HUES64 (cell line): Measurements from ENCODE around the gene SMYD4.
"Not testable (repeated sequence)": the region's sequence is repeated elsewhere in the genome, so short reads cannot be mapped to it uniquely, and the experiment has no call there.

Experiments
- H3K27ac ChIP-seq: 2 replicates; pipeline ENCODE4 v1.7.0; 2013; ENCODE audit warnings: low read depth, low read length, inconsistent platforms
- H3K27me3 ChIP-seq: 2 replicates; pipeline ENCODE4 v1.6.1; 2013; ENCODE audit warnings: mild to moderate bottlenecking, low read length; ENCODE audit not compliant: insufficient read depth
- H3K36me3 ChIP-seq: 2 replicates; pipeline ENCODE4 v1.6.1; 2013; ENCODE audit warnings: mild to moderate bottlenecking, low read length; ENCODE audit not compliant: insufficient read depth
- H3K4me1 ChIP-seq: 2 replicates; pipeline ENCODE4 v1.6.1; 2013; ENCODE audit warnings: mild to moderate bottlenecking, low read length, moderate library complexity; ENCODE audit not compliant: insufficient read depth
- H3K4me3 ChIP-seq: 2 replicates; pipeline ENCODE4 v1.5.1; 2013; ENCODE audit warnings: mild to moderate bottlenecking, low read length, moderate library complexity
- H3K9ac ChIP-seq: 2 replicates; pipeline ENCODE4 v1.6.1; 2013; ENCODE audit warnings: mild to moderate bottlenecking, low read depth, low read length
- H3K9me3 ChIP-seq: 2 replicates; pipeline ENCODE4 v1.6.1; 2013; ENCODE audit warnings: low read depth, low read length; ENCODE audit not compliant: insufficient read depth
- WGBS: fragments of 150-250, 120-280 bp; methylation state at CpG from one replicate; pipeline ENCODE4 v1.1.7; 2013; ENCODE audit warnings: missing lambda C conversion rate; 5-methylcytosine and 5-hydroxymethylcytosine counted together

SMYD4 gene

DNA sequence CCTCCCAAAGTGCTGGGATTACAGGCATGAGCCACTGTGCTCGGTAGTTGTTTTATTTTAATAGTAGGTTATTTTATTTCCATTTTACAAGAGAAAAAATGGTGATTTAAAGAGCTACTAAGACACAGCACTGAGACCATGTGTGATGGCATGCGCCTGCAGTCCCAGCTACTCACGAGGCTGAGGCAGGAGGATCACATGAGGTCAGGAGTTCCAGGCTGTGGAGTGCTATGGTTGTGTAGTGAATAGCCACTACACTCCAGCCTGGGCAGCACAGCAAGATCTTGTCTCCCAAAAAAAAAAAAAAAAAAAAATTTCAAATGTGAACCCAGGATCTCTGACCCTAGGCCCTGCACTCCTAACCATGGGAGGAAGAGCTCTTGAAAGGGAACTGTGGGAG, 64.1 kb downstream of the SMYD4 start:
- Histone ChIP-seq H3K4me3 (no peak overlapping the region), H3K27ac (no peak overlapping the region), H3K36me3 (no peaks in the 10 kb centered on the region), H3K9me3 (no peaks in the 10 kb centered on the region), H3K27me3 (no peaks in the 10 kb centered on the region), H3K4me1 (peaks cover 27% of the 10 kb centered on the region), H3K9ac (no peak overlapping the region)
- WGBS = 98% methylated on average over 3 of the region's 3 CpGs

DNA sequence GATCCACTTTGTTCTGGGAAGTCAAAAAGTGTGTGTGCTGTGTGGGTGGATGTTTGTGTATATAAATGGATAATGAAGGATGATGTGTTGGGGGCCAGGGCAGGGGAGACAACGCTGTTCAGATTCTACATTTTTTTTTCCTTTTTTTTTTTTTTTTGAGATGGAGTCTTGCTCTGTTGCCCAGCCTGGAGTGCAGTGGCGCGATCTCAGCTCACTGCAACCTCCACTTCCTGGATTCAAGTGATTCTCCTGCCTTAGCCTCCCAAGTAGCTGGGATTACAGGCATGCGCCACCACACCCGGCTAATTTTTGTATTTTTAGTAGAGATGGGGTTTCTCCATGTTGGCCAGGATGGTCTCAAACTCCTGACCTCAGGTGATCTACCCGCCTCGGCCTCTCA, 65.0 kb downstream of the SMYD4 start:
- WGBS = 97% methylated on average over 6 of the region's 7 CpGs
- not testable (repeated sequence) for H3K27ac ChIP-seq, H3K27me3 ChIP-seq, H3K9me3 ChIP-seq, H3K4me3 ChIP-seq, H3K9ac ChIP-seq, H3K36me3 ChIP-seq
- peaks cover 22% of the 10 kb centered on the region for H3K4me1 ChIP-seq

DNA sequence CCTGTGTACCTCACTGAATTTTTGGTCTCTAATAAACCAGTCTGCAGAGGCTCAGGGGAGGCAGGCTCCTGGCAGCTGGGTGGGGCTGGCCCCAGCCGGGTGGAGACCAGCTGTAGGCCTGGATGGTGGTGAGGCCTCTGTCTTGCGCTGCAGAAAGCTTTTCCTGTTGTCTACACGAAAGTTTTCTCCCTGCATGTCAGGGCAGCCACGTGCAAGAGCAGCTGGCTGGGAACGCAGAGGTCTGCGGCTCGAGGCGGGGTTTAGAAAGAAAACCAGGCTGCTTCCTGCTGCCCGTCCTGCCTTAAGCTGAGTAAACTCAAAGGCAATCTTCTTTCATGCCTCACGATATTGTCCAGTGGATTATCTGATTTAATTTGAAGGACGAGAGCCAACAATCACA, 65.4 kb downstream of the SMYD4 start:
- Histone ChIP-seq H3K4me1 (peaks cover 18% of the 10 kb centered on the region), H3K9me3 (no peaks in the 10 kb centered on the region), H3K27me3 (no peaks in the 10 kb centered on the region), H3K27ac (no peak overlapping the region), H3K9ac (no peak overlapping the region), H3K4me3 (no peak overlapping the region), H3K36me3 (no peaks in the 10 kb centered on the region)
- 78% methylated on average over 11 of the region's 11 CpGs for WGBS

DNA sequence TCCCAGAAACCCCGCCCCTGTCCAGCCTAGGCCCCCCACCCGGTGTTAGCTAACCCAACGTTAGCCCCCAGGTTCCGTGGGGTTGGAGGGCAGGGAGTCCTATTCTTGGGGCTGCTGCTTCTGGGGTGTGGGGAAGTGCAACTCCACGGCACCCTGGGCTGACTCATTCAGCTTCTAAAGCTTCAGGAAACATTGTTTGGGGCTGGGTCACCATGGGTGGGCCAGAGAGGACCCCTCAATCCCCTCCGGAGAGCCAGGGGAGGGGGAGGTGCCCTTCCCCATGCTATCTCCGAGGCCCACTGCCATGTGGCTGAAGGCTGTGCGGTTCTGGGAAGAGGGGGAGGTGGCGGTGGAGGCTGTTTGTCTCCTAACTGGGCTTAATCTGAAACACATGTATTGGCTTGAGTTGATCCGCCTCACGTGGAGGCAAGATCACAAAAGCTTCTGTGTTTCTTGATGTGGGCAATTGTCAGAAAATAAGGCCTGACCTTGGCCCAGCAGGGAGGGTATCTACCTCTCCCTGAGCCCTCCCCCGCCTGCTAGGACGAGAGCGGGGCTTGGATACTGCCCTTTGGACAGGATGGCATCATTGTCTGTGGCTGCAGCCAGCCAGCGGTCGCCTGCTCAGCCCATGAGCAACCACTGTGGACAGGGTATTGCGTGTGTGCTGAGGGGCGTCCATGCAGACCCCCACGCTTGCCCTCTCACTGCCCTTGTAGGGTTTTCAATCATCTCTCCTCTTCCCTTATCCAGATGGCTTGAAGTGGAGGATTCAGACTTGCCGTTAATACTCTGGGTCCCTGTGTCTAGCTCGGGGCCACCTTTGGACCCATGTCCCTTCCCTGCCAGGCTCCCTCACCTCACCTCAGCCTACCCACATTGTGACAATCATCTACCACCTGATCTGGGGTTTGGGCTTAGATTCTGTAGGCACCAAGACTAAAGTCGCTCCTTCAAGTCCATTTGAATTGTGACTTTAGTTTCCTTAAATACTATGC, 66.5 kb downstream of the SMYD4 start:
- Histone ChIP-seq H3K9ac (peak overlapping the region; percentile 40; the same call in 1 of the 2 replicates), H3K27ac (peak overlapping the region; percentile 45; the same call in 1 of the 2 replicates), H3K36me3 (no peaks in the 10 kb centered on the region), H3K27me3 (no peaks in the 10 kb centered on the region), H3K4me3 (peak overlapping the region; percentile 42), H3K4me1 (peaks cover 18% of the 10 kb centered on the region), H3K9me3 (no peaks in the 10 kb centered on the region)
- WGBS = 47% methylated on average over 22 of the region's 22 CpGs

DNA sequence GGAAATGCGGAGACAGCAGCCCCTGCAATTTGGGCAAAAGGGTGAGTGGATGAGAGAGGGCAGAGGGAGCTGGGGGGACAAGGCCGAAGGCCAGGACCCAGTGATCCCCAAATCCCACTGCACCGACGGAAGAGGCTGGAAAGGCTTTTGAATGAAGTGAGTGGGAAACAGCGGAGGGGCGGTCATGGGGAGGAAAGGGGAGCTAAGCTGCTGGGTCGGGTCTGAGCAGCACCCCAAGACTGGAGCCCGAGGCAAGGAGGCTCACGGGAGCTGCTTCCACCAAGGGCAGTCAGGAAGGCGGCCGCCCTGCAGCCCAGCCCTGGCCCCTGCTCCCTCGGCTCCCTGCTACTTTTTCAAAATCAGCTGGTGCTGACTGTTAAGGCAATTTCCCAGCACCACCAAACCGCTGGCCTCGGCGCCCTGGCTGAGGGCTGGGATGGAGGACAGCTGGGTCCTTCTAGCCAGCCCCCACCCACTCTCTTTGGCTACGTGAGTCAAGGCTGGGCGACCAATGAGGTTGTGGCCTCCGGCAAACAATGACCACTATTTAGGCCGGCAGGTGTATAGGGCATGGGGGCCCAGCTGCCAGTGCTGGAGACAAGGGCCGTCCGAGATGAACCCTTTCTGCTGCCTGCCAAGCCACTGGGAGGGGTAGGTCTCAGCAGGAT, 67.3 kb downstream of the SMYD4 start:
- H3K9ac ChIP-seq = peak overlapping the region; percentile 40
- WGBS = 51% methylated on average over 21 of the region's 21 CpGs
- peaks cover 18% of the 10 kb centered on the region for H3K4me1 ChIP-seq
- peak overlapping the region; percentile 42 for H3K4me3 ChIP-seq
- H3K27me3 ChIP-seq = no peaks in the 10 kb centered on the region
- peak overlapping the region; percentile 45; the same call in 1 of the 2 replicates for H3K27ac ChIP-seq
- no peaks in the 10 kb centered on the region for H3K36me3 ChIP-seq
- no peaks in the 10 kb centered on the region for H3K9me3 ChIP-seq

DNA sequence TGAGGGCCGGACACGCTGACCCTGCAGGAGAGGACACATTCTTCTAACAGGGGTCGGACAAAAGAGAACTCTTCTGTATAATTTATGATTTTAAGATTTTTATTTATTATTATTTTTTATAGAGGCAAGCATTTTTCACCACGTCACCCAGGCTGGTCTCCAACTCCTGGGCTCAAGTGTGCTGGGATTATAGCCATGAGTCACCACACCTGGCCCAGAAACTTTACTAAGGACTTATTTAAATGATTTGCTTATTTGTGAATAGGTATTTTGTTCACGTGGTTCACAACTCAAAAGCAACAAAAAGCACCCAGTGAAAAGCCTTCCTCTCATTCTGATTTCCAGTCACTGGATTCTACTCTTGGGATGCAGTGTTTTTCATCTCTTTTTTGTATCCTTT, 70.2 kb downstream of the SMYD4 start:
- WGBS = 86% methylated on average over 2 of the region's 5 CpGs
- Histone ChIP-seq H3K9me3 (no peaks in the 10 kb centered on the region), H3K36me3 (no peaks in the 10 kb centered on the region), H3K27ac (no peak overlapping the region), H3K9ac (no peak overlapping the region), H3K4me3 (no peak overlapping the region), H3K4me1 (peaks cover 18% of the 10 kb centered on the region), H3K27me3 (no peaks in the 10 kb centered on the region)

DNA sequence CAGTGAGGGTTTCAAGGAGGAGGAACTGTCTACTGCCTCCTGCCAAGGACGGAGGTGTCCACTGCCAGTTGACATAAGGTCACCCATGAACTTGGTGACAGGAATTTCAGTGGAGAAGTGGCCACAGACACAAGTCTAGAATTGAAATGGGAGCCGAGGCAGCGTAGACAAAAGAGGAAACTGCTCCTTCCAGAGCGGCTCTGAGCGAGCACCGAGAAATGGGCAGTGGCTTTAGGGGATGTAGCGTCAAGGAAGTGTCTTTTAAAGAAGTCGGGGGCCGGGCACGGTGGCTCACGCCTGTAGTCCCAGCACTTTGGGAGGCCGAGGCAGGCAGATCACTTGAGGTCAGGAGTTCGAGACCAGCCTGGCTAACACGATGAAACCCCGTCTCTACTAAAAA, 70.9 kb downstream of the SMYD4 start:
- no peaks in the 10 kb centered on the region for H3K27me3 ChIP-seq
- H3K36me3 ChIP-seq = no peaks in the 10 kb centered on the region
- no peaks in the 10 kb centered on the region for H3K9me3 ChIP-seq
- 93% methylated on average over 15 of the region's 15 CpGs for WGBS
- H3K4me1 ChIP-seq = peaks cover 18% of the 10 kb centered on the region
- H3K27ac ChIP-seq = no peak overlapping the region
- H3K4me3 ChIP-seq = no peak overlapping the region
- H3K9ac ChIP-seq = no peak overlapping the region

DNA sequence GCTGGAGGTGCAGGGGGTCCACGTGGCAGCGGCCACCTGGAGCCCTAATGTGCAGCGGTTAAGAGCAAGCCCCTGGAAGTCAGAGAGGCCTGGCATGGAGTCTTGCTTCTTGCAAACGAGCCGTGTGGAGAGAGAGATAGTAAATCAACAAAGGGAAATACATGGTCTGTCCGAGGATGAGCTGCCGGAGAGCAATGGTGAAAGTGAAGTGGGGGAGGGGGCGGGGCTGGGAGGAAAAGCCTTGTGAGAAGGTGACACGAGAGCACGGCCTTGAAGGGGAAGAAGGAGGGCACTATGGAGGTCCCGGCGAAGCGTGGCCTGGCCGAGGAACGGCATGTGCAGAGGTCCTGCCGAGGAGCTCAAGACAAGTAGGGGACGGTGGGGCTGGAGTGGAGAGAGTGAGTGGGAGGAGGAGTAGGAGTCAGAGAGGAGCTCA, 73.9 kb downstream of the SMYD4 start:
- H3K27me3 ChIP-seq = no peaks in the 10 kb centered on the region
- no peaks in the 10 kb centered on the region for H3K36me3 ChIP-seq
- H3K4me1 ChIP-seq = peaks cover 6% of the 10 kb centered on the region; the same call in 1 of the 2 replicates
- no peak overlapping the region for H3K27ac ChIP-seq
- no peak overlapping the region for H3K9ac ChIP-seq
- WGBS = 75% methylated on average over 17 of the region's 17 CpGs
- H3K9me3 ChIP-seq = no peaks in the 10 kb centered on the region
- H3K4me3 ChIP-seq = no peak overlapping the region

DNA sequence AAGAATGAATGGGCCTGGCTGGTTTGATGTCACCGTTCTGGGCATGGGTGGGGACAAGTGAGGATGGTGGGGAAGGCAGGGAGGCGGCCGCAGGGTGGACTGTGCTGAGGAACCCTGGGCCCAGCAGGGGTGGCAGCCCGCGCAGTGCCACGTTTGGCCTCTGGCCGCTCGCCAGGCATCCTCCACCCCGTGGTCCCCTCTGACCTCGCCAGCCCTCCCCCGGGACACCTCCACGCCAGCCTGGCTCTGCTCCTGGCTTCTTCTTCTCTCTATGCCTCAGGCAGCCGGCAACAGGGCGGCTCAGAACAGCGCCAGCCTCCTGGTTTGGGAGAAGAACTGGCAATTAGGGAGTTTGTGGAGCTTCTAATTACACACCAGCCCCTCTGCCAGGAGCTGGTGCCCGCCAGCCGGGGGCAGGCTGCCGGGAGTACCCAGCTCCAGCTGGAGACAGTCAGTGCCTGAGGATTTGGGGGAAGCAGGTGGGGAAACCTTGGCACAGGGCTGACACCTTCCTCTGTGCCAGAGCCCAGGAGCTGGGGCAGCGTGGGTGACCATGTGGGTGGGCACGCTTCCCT, 74.4 kb downstream of the SMYD4 start:
- no peaks in the 10 kb centered on the region for H3K27me3 ChIP-seq
- H3K9ac ChIP-seq = no peak overlapping the region
- H3K4me1 ChIP-seq = peaks cover 6% of the 10 kb centered on the region; the same call in 1 of the 2 replicates
- no peaks in the 10 kb centered on the region for H3K9me3 ChIP-seq
- WGBS = 90% methylated on average over 20 of the region's 20 CpGs
- no peaks in the 10 kb centered on the region for H3K36me3 ChIP-seq
- no peak overlapping the region for H3K27ac ChIP-seq
- no peak overlapping the region for H3K4me3 ChIP-seq

DNA sequence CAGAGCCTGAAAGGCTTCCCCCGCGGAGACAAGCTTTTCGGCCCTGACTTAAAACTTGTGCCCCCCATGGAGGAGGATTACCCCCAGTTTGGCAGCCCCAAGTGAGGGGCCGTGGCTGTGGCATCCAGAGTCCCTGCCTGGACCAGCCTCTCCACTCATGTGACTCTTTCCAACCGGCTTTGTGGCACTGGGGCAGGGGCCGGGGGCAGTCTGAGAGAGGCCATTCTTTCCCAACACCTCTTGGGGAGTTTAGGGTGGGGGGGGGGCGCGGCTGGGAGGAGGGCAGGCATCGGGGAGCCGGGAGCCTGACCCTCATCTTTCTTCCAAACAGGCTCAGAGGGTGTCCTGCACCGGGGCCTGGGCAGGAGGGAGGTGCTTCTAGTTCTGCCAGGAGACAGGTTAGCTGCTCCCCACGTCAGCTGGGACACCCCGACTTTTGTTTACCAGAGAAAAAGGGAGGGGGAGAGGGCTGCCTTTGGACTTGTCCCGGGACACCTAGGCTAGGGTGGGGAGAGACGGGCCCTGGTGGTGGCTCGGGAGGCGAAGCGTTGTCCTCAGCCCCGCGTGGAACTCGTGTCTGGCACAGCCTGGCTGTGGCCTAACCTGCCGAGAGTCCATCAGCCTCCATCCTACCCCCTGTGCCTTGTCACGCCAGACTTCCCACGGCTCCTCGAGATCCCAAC, 75.1 kb downstream of the SMYD4 start:
- Histone ChIP-seq H3K36me3 (no peaks in the 10 kb centered on the region), H3K4me1 (peaks cover 6% of the 10 kb centered on the region; the same call in 1 of the 2 replicates), H3K27ac (no peak overlapping the region), H3K27me3 (no peaks in the 10 kb centered on the region), H3K9ac (no peak overlapping the region), H3K4me3 (no peak overlapping the region), H3K9me3 (no peaks in the 10 kb centered on the region)
- WGBS = 81% methylated on average over 22 of the region's 25 CpGs
